ENCODE data around the gene PARD3.

Gene PARD3

DNA sequence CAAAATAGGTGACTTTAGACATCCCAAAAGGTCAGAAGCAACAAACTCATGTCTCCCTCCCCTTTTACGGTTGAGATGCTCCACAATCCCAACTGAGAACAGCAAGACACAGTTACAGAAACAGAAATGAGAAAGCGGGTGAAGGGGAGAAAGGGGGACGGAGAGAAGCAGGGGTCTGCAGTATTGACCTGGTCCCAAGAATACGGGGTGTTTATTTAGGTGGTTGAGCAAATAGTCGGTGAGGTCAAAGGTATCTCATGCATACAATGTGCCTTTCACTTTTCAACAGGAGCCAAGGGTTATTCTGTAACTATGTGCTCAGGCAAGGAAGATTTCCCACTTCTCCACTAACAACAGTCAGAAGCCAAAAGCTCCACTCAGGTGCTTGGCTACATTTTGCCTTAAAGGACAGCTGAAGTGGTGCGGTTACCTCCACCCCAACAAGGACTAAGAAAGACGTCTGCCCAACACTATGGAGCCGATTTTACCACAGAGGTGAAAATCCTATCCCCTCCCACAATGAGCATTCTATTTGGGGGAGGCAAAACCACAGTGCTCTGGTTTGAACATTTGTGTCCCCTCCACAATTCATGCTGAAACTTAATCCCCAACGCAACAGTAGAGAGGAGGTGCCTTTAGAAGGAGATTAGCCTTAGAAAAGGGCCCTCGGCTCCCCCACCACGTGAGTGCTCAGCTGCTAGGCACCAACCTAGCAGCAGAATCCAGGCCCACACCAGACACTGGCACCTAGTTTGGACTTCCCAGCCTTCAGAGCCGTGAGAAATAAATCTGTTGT, 77.9 kb downstream of the PARD3 start:
- no peak for DNase-seq

DNA sequence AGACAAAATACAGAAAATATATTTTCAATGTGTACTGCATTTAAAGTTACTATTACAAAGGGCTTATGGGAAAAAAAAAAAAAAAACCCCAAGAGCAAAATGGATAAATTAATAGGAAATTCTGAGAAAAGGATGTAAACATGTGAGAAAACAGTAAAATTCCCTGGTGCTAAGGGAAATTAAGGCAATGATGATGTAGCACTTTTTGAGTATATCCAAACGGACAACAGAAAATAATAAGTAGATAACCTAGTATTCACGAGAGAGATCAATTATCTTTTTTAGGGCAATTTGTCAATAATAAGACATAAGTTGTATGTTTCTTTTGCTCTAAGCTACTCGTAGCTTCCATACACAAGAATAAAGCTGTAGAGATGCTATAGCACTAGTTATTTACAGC, 80.2 kb downstream of the PARD3 start:
- DNase-seq: no peak

DNA sequence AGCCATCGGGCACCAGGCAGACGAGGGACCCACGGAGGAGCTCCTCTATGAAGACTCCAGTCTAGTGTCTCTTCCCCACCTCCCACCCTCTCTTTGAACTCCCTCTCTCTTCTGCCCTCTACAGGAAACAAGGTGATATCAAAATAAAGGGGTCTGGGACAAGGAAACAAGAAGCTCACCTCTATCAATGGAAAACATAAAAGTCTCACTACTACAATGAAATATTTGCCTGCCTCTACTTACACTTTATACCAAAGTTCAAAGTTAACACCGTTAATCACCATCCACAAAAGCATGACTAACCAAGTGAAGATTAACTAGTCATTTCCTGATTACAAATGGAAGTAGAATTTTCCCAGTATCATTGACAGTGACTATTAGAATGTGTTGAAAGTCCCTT, 82.2 kb downstream of the PARD3 start:
- DNase-seq: no peak

DNA sequence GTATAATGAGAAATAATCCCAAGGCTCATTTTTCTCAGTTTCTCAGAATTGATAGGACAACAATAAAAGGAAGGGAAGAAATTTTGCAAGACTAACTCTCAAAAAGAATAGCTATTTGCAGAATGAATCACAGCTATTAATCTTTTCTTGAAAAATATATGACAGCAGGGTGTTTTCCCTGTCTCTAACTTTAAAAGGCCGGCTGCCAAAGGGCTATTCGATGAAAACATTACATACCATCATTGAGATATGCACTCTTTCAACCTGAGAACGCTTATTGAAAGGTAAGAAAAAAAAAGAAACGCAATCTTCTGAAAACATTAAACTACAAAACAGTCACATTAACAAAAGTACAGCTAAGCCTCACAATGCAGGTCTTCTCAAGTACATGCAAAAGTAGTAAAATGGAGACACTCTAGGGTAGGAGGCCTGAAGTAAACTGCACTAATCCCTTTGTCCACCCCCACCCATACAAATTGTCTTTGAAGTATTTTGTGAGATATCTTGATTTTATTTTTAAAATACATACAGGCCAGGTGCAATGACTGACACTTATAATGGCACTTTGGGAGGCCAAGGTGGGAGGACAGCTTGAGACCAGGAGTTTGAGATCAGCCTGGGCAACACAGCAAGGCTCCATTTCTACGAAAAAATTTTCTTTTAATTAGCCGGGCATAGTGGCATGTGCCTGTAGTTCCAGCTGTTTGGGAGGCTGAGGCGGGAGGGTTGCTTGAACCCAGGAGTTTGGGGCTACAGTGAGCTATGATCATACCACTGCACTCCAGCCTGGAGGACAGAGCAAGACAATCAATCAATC, 83.0 kb downstream of the PARD3 start:
- DNase-seq: no peak

DNA sequence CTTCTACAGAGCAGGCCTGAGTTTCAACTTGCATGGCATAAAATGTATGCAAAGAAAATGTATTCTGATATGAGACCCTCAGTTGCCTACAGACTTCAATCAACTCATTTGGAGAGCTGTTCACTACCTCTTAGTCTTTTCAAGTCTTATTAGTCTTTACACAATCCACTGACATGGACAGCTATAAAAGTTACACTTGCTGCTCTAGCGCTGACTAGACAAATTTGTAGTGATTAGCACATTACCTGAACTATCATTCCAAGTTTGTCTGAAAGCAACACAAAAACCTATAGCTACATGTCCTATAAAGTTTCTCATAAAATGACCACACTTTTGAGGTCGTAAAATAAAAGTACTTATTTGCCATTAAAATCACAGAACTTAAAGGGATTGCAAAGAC, 83.9 kb downstream of the PARD3 start:
- no peak for DNase-seq

DNA sequence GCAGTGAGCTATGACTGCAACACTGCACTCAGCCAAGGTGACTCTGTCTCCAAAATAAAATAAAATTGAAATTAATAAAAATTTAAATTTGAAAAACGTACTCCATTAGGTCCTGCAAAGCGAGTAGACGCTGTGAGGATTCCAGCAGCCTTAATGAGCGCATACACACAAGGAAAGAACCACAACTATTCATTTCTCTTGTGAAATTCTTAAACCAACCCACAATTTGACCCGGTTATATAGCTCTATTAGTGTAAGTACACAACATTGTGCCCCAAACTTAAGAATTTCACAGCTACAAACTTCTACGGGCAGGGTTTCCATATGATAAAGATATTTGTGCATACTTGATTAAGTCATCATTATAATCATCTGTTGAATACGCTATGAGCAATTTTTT, 84.4 kb downstream of the PARD3 start:
- DNase-seq: no peak

DNA sequence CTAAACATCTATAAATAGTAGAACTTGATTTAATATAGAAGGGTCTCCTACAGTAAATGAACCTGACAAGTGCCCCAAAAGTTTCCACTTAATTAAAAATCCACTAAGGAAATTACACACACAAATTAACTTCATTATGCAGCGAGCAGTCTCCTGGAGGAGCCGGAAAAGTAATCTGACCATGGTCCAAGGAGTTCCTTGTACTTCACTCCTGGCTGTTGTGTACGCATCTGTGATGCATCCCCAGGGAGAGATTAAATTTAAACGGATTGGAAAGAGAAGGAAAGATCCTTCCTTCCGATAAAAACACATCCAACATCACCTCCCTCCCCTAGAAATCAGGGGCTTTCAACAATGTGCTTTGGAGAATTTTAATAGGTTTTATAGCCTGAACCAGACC, 85.5 kb downstream of the PARD3 start:
- DNase-seq: no peak

DNA sequence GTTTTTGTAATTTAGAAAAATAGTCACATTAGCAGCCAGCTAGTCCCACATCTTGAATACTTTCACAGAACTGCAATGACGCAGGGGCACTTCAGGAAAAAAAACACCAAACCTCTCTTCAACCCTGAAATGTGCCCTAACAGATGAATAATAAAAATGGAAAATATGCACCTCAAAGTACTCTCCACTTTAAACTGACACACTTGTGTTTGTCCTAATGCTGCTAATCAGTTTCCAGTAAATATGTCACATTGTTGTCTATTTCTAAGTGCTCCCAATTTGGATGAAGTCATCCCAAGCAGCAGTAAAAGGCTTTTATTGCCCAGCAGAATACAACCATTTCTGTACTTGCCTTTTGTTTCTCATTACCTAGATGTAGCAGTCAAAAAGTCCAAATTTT, 86.7 kb downstream of the PARD3 start:
- DNase-seq: no peak

DNA sequence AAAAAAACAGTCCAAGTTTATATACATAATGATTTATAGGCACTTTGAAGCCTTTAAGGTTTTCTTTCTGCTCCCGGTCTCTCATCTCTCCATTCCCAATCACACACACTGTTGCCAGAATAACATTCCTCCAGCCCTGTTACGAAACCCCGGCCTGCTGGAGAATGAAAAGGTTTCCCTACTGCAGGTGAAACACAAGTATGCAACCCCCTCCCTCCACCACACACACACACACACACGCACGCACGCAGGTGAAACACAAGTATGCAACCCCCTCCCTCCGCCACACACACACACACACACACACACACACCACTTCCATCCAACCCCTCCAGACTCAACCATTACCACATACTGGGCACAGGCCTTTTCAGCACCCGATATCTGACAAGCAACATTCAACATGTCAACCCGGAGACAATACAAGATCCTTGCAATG, 87.5 kb downstream of the PARD3 start:
- no peak for DNase-seq

DNA sequence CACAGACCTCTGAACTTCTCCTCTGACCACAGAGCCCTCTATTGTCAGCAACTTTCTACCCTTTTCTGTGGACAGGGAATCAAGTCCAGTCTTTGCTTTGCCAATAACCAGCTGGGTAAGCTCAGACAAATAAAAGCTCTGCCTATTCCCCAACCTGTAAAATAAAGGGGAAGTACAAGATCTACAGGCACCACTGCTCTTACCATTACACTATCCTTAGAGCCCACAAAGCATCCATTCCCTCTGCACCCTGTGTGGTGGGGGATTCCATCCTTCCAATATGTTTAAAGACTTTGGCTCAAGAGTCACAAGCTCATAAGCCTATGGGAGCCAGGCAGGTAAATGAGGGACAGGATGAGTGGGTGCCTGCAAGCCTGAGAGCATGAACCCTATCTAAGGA, 88.2 kb downstream of the PARD3 start:
- DNase-seq: no peak

DNA sequence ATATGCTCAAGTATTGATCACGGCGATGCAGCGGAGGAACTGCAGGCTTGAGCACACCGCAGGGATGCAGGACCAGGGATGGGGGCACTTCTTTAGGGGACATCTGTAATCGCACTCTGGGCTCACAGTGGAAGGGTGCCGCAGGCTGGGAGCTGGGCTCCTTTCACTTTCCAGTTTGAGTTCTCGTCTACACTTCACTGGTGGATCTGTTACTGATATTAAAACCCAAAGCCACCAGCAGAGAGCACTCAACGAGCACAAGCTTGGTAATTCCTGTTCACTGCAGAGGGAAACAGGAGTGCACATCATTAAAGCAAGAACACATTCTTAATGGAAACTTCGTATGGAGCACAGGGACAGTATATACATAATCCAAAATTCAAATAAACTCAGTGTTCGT, 91.3 kb downstream of the PARD3 start:
- DNase-seq: no peak

DNA sequence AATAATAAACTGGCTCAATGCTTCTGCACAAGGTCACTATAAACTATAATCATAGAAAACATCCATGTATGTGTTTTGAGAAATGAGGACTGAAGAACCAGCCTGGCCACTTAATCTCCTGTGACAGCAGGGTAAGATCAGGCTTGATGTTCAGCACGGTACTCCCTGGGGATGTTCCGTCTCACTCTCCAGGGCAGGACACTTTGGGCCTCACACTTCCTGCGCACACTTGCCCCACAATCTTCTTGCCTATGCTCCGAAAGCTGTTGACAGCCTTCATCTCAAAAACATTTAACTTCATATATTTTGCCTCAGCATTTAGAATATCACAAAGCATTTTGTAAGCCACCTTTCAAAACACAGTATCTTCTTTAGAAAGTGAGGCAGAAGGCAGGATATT, 92.7 kb downstream of the PARD3 start:
- no peak for DNase-seq

DNA sequence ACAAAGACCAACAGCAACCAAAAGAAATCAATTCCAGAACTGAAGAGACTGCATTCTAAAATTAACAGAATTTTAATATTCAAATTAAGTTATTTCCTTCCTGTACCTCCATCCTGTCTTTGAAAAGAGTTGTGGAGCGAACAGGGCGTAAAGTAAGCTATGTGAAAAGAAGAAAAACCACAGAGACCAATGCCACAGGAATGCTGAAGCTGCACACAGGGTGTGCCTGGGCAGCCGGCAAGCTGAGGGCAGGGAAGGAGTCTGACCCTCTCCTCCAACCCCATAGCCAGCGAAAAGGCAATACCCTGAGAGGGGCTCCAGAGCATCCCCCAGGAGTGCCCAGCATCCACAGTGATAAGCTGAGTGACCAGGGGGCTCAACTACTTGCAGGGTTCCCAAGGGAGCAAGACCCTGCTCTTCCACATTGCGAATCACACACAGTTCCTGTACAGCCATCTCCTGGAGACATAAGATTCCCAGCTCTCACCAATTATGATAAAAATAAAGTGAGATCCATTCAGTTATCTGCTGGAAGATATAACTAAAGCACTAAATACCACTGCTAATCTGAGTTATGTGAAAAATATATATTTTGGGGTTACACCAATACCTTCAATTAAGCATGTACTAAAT, 93.8 kb downstream of the PARD3 start:
- DNase-seq: no peak

DNA sequence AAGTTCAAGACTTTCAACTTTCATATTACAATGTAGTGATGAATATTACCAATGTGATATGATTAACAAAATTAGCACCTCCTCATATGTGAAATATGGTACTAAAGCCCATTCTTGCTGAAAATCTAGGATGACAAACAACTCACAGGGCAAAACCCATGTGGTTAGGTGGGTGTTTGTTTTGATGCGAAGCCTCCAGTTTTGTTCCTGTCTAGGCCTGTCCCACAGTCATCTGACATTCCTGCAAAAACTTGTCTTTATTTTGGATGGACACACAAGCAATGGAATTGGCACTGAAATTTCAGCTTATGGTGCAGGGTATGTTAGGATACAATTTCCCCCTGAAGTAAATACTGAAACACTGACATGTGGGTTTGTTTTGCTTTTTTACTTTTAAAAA, 95.3 kb downstream of the PARD3 start:
- DNase-seq: no peak

DNA sequence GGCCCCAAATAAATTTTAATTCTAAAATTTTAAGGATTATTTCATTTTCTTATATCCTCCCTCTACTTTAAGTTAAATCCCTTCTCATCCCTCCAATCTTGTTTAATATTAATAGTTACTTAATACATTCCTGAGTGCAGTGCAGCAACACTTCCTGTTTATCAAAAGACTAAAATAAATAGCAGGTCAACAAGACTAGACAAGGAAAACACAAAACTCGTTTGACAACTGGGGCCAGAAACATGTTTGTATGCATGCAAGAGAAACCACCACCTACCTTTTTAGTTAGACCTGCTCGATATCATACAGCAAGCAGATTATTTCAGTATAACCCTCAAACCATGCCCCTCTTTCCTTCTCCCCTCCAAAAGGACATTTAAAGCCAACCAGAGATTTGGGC, 95.8 kb downstream of the PARD3 start:
- DNase-seq: no peak

DNA sequence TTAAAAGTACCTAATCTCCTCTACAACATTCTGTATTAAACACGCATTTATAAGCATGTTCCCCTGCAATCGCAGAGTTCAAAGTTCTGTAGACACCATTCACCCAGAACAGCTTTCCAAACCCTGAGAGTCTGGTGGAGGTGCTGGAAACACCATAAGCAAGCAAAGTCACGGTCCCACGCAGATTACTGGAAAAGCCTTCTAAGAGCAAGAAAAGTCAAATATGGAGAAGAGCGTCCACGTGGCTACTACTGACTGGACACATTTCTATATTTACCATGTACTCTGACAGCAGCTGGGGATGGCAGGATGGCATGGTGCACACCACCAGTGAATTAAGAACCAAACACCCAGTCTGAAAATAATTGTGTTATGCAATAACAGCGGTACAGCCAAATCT, 97.7 kb downstream of the PARD3 start:
- DNase-seq: no peak

DNA sequence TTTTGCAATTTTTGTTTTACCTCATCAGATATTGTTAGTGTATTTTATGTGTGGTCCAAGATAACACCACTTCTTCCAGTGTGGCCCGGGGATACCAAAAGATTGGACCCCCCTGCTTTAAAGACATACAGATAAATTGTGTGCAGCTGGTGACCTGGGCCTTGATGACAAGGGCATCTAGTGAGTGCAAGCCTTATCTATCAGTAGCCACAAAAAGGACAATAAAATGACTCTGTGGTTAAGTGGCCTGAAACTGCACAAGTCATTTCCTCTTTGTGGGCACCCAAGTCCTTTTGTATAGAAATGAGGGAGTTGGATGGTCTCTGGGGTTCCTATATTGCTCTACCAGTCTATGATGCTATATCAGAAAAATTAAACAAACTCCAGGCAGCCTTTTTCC, 98.1 kb downstream of the PARD3 start:
- DNase-seq: no peak

DNA sequence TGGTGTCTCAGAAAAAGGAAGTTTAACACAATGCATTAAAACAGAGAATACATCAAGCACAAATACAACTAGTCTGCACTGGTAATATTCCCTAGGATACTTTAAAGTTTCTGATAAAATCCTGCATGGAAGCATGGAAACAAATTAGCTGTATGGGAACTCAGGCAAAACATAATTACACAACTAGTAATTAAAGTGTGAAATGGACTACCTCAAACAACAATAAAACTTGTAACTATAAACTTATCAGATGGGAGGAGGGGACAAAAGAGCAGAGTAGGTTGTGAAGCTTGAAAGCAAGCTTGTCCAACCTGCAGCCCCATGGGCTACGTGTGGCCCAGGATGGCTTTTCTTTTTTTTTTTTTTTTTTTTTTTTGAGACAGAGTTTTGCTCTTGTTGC, 98.9 kb downstream of the PARD3 start:
- no peak for DNase-seq

DNA sequence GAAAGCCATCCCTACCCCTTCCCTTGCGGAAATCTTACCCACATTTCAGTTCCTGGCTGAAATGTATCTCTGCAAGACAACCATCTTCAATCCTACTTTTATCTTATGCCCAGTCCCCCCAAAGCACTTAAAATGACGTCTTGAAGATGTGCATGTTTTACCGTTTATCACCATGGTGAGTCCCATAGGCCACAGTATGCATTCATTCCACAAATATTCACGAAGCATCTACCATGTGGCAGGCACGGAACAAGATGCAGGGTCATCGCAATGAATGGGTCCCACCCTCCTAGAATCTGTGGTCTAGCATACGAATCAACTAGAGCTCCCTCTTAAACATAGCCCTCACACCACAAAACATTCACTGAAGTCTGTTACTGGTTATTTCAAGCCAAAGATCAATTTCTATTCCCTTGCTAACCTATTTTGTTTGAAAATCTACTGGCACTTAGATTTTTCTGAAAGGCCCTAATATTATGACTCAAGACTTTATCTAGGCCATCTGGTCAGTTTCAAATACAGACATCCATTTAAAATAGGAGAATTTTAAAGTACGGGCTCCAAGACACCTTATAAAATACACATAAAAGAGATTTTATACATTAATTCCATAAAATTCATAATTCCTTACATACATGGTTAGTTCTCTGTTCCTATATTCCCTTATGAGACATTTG, 99.4 kb downstream of the PARD3 start:
- no peak for DNase-seq

DNA sequence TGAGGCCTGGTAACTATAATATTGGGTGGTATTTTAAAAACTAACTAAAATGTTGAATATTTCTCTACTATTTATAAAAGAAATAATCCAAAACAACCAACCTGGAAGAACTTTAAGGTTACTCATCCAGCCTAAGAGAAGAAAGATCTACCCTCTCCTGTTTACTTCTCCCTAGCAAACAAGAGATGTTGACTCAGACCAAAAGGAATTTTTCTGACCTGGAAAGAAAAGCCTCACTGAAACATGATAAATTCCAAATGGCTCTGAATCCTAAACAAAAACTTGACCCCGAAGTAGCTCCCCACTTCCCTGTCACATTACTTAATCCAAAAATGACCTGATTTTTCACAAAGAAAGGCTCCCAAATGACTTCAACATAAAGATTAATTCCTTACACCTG, 101.2 kb downstream of the PARD3 start:
- no peak for DNase-seq

DNA sequence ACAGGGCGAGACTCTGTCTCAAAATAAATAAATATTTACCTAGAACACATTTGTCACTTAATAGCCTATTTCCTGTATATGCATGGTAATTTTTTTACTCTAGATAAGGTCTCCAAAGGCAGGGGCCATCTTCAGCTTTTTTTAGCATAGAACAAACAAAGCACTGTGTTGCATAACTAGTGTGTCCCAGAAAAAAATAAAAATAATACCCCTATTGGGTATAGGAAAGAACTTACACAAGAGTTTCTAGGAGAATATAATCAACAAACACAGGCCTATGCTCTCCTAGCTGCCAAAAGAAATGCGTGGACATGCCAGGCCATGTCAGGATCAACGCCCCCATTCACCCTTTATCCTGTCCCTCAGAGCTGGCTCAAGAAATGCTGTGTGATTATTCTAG, 103.6 kb downstream of the PARD3 start:
- no peak for DNase-seq

DNA sequence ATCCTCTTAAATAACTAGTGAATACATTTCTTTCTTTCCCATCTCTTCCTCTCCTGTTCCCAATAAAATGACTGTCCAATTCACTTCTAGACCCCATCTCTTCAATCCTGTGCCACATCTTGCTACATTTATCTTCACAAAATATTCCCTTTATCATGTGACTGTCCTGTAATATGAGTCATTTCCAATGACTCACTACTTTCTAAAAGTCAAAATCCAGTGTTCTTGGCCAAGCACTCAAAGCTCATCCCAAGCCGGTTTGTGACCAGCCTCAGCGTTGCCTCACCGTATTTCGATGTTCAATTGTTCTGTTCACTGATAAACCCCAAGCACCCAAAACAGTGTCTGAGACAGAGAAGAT, 104.7 kb downstream of the PARD3 start:
- DNase-seq: no peak

DNA sequence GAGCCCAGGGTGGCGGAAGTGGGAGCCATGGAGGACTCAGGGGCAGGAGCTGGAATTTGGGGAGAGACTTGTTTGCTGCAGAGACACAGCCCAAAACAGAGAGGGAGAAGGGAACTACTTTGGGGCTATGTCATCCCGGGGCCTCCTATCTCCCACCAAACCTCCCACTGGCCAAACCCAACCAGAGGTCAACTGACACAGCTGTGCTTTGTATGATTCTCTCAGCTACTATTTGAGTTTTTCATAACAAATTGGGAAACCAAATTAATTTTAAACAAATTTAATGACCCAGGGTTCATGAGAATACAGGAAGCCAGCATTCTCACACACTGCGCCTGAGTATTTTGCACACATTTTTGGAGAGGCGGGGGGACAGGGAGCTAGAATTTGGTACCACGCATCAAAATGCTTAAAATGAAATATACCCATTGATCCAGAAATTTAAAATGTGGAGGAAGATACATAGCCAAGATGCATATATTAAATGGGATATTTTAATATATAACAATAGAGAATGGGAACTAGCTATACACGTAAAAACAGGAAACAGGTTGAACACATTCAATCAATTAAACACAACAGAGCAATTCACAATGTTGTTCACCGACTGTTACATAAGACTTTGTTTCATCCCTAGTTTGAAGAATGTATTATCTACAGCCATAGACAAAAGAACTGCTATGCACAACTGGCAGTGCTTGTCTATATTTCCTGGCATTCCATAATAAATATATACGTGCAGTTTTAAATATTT, 105.3 kb downstream of the PARD3 start:
- DNase-seq: no peak
